ENCODE measurements around the gene PGD.

DNA sequence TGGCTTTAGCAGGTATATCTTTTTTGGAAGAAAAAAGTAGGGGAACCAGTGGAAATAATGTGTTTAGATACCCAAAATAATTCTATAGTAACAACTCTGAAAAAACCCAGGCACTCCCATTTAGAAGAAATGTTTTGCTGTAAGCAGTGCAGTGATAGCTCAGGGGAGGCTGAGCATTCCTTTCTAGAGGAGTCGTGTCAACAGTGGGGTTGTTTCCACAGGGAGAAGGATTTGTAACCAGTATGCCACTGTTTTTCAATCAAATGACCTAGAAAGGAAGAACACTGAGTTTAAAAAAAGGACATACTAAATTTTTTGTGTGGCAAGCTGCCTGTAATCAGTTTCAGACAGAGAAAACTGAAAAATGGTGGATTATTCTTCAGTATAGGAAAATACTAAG is 2.4 kb downstream of the PGD start:
- TF ChIP-seq, protein P1, sequence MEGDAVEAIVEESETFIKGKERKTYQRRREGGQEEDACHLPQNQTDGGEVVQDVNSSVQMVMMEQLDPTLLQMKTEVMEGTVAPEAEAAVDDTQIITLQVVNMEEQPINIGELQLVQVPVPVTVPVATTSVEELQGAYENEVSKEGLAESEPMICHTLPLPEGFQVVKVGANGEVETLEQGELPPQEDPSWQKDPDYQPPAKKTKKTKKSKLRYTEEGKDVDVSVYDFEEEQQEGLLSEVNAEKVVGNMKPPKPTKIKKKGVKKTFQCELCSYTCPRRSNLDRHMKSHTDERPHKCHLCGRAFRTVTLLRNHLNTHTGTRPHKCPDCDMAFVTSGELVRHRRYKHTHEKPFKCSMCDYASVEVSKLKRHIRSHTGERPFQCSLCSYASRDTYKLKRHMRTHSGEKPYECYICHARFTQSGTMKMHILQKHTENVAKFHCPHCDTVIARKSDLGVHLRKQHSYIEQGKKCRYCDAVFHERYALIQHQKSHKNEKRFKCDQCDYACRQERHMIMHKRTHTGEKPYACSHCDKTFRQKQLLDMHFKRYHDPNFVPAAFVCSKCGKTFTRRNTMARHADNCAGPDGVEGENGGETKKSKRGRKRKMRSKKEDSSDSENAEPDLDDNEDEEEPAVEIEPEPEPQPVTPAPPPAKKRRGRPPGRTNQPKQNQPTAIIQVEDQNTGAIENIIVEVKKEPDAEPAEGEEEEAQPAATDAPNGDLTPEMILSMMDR (IDR thresholded peaks at IDR 0.05), result no peak
- no peak for TF ChIP-seq EZH2 (IDR thresholded peaks at IDR 0.05; ENCODE audit: borderline replicate concordance, insufficient read depth, low read depth, low read length, poor library complexity, severe bottlenecking)

All from B cell (primary cell).